Gastrocnemius medialis (tissue), 4 donors: ENCODE data around the gene CEBPZOS. TPM values are rescaled to one million over a fixed set of nuclear protein-coding genes. Genes with fewer than 3 reads are reported as not detected.
"Not testable (repeated sequence)": the region's sequence is repeated elsewhere in the genome, so short reads cannot be mapped to it uniquely, and the experiment has no call there.

Experiments used
- ATAC-seq, 2 donors: fragments of 150-250 bp; one replicate each; pipeline ENCODE4 v1.9.1; 2016
- DNase-seq, 2 donors: peaks; one replicate each; pipeline ENCODE4 v3.0.0-alpha.2; 2019
- H3K27ac ChIP-seq, 4 donors: fragments of 200-600 bp; sonication (generic); 1 replicate in 1 of 4; 2 replicates in 3 of 4; pipeline ENCODE4 v1.5.1; 2016 to 2018; ENCODE audit warnings: mild to moderate bottlenecking in 2 of 4, moderate library complexity in 1 of 4
- H3K27me3 ChIP-seq, 3 donors: fragments of 200-600 bp; sonication (generic) in 2 of 3; 1 replicate in 1 of 3; 2 replicates in 2 of 3; pipeline versions ENCODE4 v1.5.1 to v1.6.0; 2016 to 2019; ENCODE audit warnings: mild to moderate bottlenecking in 1 of 3, moderate library complexity in 1 of 3
- H3K36me3 ChIP-seq, 2 donors: fragments of 200-600 bp; sonication (generic) in 1 of 2; one replicate each; pipeline ENCODE4 v1.5.1; 2017 to 2018
- H3K4me1 ChIP-seq, 2 donors: fragments of 200-600 bp; sonication (generic) in 1 of 2; one replicate each; pipeline ENCODE4 v1.5.1; 2016 to 2017; ENCODE audit warnings: mild to moderate bottlenecking in 2 of 2
- H3K4me3 ChIP-seq, 4 donors: fragments of 200-600 bp; sonication (generic) in 3 of 4; 1 replicate in 1 of 4; 2 replicates in 3 of 4; pipeline ENCODE4 v1.5.1; 2016 to 2019; ENCODE audit warnings: mild to moderate bottlenecking in 2 of 4
- H3K9me3 ChIP-seq, 3 donors: fragments of 200-600 bp; sonication (generic) in 2 of 3; 1 replicate in 1 of 3; 2 replicates in 2 of 3; pipeline ENCODE4 v1.5.1; 2016 to 2019
- CTCF ChIP-seq, 5 experiments: fragments of 450-650 bp in 3 of 5; fragments of 200-600 bp in 2 of 5; sonication (generic) in 2 of 5; IDR thresholded peaks in 4 of 5; conservative IDR thresholded peaks in 1 of 5; 1 replicate in 4 of 5; 2 replicates in 1 of 5; pipeline ENCODE4 v1.5.1; 2016 to 2019; ENCODE audit warnings: antibody characterized with exemption in 5 of 5, mild to moderate bottlenecking in 3 of 5, moderate library complexity in 3 of 5
- POLR2A ChIP-seq, 2 donors: fragments of 450-650 bp; IDR thresholded peaks; one replicate each; pipeline ENCODE4 v1.6.1; 2017; ENCODE audit warnings: antibody characterized with exemption in 2 of 2, mild to moderate bottlenecking in 2 of 2, moderate library complexity in 2 of 2
- in situ Hi-C, 4 donors: fragments of 200-750 bp; cut with MboI; loops; one replicate each; pipeline versions ENCODE4 v1.15.0 to v1.8.0; 2017; ENCODE audit warnings: low sequenced_read_pairs in 4 of 4
- intact Hi-C: fragments of 100-400 bp; cut with DNase I; formaldehyde crosslinking; loops from one replicate; pipeline ENCODE4 v1.15.1; 2023; ENCODE audit warnings: low total_unique reads
- total RNA-seq, 4 donors: library from RNA; depleted of rRNA; stranded (reverse); fragments of >200 nt; gene quantifications; one replicate each; pipeline versions ENCODE4 v1.1.0 to v1.2.3, GENCODE V29; 2016

The CEBPZOS gene
- total RNA-seq, 4 donors from 2014 or later: 19.9 to 33.1 (median 24.1) TPM

- in situ Hi-C loops (no loop called here), intact Hi-C loops (no loop called here)
- ATAC-seq (no peak), DNase-seq (no peak)
- TF ChIP-seq POLR2A (IDR thresholded peaks at IDR 0.05) (no peak), CTCF (IDR thresholded peaks at IDR 0.05 in 4 of 5, conservative IDR thresholded peaks at IDR 0.05 in 1 of 5) (no peak)
- Histone ChIP-seq H3K4me1 (no peaks in the 10 kb centered on the region), H3K27me3 (no peaks in the 10 kb centered on the region), H3K9me3 (no peaks in the 10 kb centered on the region), H3K4me3 (no peak overlapping the region), H3K36me3 (peaks cover 7 to 92% of the 10 kb centered on the region in 2 donors), H3K27ac (no peak overlapping the region)
These were observed 9.5 kb downstream of the CEBPZOS start for GRCh38 chr2:37205689-37206341.

DNA sequence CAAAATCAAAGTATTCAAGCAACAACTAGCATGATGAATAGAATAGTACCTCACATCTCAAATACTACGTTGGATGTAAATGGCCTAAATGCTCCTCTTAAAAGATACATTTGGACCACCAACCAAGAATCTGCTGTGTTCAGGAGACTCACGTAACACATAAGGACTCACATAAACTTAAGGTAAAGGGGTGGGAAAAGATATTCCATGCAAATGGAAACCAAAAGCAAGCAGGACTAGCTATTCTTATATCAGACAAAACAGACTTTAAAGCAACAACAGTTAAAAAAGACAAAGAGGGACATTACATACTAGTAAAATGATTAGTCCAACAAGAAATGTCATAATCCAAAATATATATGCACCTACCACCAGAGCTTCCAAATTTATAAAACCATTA, 10.5 kb downstream of the CEBPZOS start:
- H3K27me3 ChIP-seq, DNase-seq, H3K9me3 ChIP-seq, in situ Hi-C loops, H3K4me3 ChIP-seq, H3K4me1 ChIP-seq, H3K27ac ChIP-seq, ATAC-seq, intact Hi-C loops: not testable (repeated sequence)
- peaks cover 12 to 92% of the 10 kb centered on the region in 2 donors for H3K36me3 ChIP-seq

- in situ Hi-C loops: no loop called here
These were observed 14.9 kb downstream of the CEBPZOS start for GRCh38 chr2:37211212-37211611.

DNA sequence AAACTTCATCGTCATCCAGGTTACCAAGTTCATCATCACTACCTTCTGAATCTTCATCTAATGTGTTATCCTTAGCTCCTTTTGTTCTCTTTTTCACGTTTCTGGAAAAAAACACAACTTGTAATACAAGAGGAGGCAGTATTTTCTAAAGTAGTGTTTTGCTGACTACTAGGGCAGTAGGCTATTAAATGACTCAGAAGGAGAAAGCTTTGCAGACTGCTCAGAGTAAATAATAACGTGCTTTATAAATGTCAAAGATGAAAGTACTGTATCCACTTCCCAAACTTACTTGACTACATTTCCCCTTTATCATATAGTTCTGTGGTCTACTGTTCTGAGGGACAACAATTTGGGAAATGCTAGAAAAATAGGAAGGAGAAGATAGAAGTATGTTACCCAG, 15.6 kb downstream of the CEBPZOS start:
- ATAC-seq (no peak), DNase-seq (no peak)
- Histone ChIP-seq H3K9me3 (no peaks in the 10 kb centered on the region), H3K4me1 (no peaks in the 10 kb centered on the region), H3K27me3 (no peaks in the 10 kb centered on the region), H3K4me3 (no peak overlapping the region), H3K36me3 (peaks cover 5 to 90% of the 10 kb centered on the region in 2 donors), H3K27ac (no peak overlapping the region)
- TF ChIP-seq POLR2A (IDR thresholded peaks at IDR 0.05): no peak
- no peak for TF ChIP-seq CTCF (IDR thresholded peaks at IDR 0.05 in 4 of 5, conservative IDR thresholded peaks at IDR 0.05 in 1 of 5)
- in situ Hi-C loops (no loop called here), intact Hi-C loops (no loop called here)

More at GRCh38 chr2:37211212-37211611, 14.9 kb downstream of the CEBPZOS start:
- no peaks in the 10 kb centered on the region for H3K9me3 ChIP-seq
- no peaks in the 10 kb centered on the region for H3K27me3 ChIP-seq
- no peak overlapping the region for H3K4me3 ChIP-seq
- intact Hi-C loops: no loop called here
- no peak for ATAC-seq
- H3K36me3 ChIP-seq: peaks cover 5 to 90% of the 10 kb centered on the region in 2 donors
- no peak for TF ChIP-seq POLR2A (IDR thresholded peaks at IDR 0.05)
- TF ChIP-seq CTCF (IDR thresholded peaks at IDR 0.05 in 4 of 5, conservative IDR thresholded peaks at IDR 0.05 in 1 of 5): no peak
- no peak for DNase-seq
- no peaks in the 10 kb centered on the region for H3K4me1 ChIP-seq
- H3K27ac ChIP-seq: no peak overlapping the region

GRCh38 chr2:37215250-37215649, 19.0 kb downstream of the CEBPZOS start:
- Histone ChIP-seq H3K9me3 (no peaks in the 10 kb centered on the region), H3K4me3 (no peak overlapping the region), H3K36me3 (peaks cover 5 to 89% of the 10 kb centered on the region in 2 donors), H3K27me3 (no peaks in the 10 kb centered on the region), H3K27ac (peak overlapping the region; percentile 4 to 44 (median 30)), H3K4me1 (no peaks in the 10 kb centered on the region)
- intact Hi-C loops (no loop called here), in situ Hi-C loops (no loop called here)
- no peak for TF ChIP-seq CTCF (IDR thresholded peaks at IDR 0.05 in 4 of 5, conservative IDR thresholded peaks at IDR 0.05 in 1 of 5)
- no peak for TF ChIP-seq POLR2A (IDR thresholded peaks at IDR 0.05)
- ATAC-seq (no peak), DNase-seq (no peak)
